ENCODE data around the gene MPP1. TPM values are rescaled to one million over a fixed set of nuclear protein-coding genes. Genes with fewer than 3 reads are reported as not detected.

The MPP1 gene
- total and polyA plus RNA-seq, 2 of the 8 experiments (the other 6 are each of a cell fraction or from before 2014, with no cell fraction given) = 7.6 to 13.4 TPM

DNA sequence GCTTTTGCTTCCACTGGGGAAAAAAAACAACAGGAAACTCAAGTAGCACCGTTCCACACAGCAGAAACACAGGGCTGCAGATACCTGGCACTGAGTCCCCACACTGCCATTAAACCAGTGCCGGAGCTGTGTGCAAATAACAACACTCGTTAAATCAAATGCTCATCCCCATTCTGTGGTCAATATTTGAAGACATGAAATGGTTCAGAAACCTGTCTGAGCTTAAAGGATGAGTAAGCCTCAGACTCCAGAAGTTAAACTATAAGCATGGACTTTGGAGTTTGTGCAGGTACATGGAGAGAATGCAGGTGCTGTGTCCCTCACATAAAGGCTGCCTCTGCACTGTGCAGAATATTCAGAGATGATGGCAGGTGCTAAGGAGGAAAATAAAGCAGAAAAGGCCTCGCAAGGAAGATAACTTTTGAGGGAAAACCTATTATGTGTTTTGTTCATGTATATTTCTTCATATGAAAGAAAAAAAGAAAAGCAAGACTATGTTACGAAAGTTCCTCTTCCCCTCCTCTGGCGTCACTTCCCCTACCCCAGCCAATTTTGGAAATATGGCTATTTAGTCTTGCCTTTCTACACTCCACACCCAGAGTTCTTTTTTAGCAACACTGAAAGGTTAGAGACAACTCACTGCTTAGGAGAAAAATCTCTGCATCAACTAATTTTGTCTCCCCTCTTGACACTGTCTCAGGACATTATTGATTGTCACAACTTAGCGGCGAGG is 4.6 kb downstream of the MPP1 start (continued):
- TF ChIP-seq TAF1 (IDR thresholded peaks at IDR 0.05; ENCODE audit: low read depth, low read length) (no peak), CHD2 (IDR thresholded peaks at IDR 0.05; ENCODE audit: low read length) (no peak), KDM5A (IDR thresholded peaks at IDR 0.05; ENCODE audit: low read length) (no peak), CREB1 (IDR thresholded peaks at IDR 0.05) (no peak), SIN3A (conservative IDR thresholded peaks at IDR 0.05 in 1 of 2, IDR thresholded peaks at IDR 0.05 in 1 of 2; ENCODE audit: low read depth in 1 of 2, low read length in 2 of 2) (no peak), SAP30 (IDR thresholded peaks at IDR 0.05; ENCODE audit: insufficient read depth, insufficient replicate concordance, low read length) (no peak)
- TF ChIP-seq, protein P1, sequence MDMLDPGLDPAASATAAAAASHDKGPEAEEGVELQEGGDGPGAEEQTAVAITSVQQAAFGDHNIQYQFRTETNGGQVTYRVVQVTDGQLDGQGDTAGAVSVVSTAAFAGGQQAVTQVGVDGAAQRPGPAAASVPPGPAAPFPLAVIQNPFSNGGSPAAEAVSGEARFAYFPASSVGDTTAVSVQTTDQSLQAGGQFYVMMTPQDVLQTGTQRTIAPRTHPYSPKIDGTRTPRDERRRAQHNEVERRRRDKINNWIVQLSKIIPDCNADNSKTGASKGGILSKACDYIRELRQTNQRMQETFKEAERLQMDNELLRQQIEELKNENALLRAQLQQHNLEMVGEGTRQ (IDR thresholded peaks at IDR 0.05; ENCODE audit: low read length) = no peak

All from H1 (cell line).